Measurements from ENCODE around the gene BTRC. TPM values are rescaled to one million over a fixed set of nuclear protein-coding genes. Genes with fewer than 3 reads are reported as not detected.
A peak's percentile ranks its signal among the peaks of the same experiment; 100 is the strongest.

BTRC gene
- total and polyA plus RNA-seq, 8 donors = 4.3 to 16.4 (median 9.0) TPM

GRCh38 chr10:101562231-101562630 is 208.3 kb downstream of the BTRC start:
- DNase-seq (no peak), ATAC-seq (no peak), FAIRE-seq (no peak)
- no peaks in the 10 kb centered on the region for H3K4me1 ChIP-seq
- TF ChIP-seq, protein P1, sequence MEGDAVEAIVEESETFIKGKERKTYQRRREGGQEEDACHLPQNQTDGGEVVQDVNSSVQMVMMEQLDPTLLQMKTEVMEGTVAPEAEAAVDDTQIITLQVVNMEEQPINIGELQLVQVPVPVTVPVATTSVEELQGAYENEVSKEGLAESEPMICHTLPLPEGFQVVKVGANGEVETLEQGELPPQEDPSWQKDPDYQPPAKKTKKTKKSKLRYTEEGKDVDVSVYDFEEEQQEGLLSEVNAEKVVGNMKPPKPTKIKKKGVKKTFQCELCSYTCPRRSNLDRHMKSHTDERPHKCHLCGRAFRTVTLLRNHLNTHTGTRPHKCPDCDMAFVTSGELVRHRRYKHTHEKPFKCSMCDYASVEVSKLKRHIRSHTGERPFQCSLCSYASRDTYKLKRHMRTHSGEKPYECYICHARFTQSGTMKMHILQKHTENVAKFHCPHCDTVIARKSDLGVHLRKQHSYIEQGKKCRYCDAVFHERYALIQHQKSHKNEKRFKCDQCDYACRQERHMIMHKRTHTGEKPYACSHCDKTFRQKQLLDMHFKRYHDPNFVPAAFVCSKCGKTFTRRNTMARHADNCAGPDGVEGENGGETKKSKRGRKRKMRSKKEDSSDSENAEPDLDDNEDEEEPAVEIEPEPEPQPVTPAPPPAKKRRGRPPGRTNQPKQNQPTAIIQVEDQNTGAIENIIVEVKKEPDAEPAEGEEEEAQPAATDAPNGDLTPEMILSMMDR (IDR thresholded peaks at IDR 0.05) = no peak
- no peaks in the 10 kb centered on the region for H3K9me3 ChIP-seq
- no peaks in the 10 kb centered on the region for H3K36me3 ChIP-seq
- H3K27me3 ChIP-seq = peaks cover 0 to 8% (median 2%) of the 10 kb centered on the region in 4 donors
- H3K27ac ChIP-seq = no peak overlapping the region
- H3K4me3 ChIP-seq = no peak overlapping the region
- intact Hi-C loops (cut with DNase I) = no loop called here
- WGBS, 2 donors = 67 to 69% methylated on average over 5 of the region's 5 CpGs

DNA sequence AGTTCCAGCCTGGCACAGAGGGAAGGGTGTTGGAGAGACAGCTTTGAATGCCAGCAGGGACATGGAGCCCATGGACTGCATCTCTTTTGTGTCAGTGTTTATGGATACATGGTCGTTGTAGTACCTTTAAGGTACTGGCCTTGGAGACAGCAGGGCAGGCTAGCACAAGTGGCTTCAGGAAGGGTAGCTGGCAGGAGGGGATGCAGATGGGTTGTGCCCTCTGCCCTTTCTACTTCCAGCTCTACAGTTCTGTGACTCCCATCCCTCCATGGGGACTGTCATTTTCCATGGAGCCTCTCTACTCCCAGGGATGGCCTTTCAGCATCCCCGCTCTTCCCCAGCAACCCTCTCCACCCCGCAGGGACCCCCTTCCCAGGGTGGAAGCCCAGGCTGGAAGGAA is 209.0 kb downstream of the BTRC start:
- FAIRE-seq = no peak
- DNase-seq = peak in 1 of 6 donors; percentile 2
- H3K27me3 ChIP-seq = peaks cover 0 to 14% (median 2%) of the 10 kb centered on the region in 4 donors
- TF ChIP-seq, protein P1 (IDR thresholded peaks at IDR 0.05) = no peak
- no peaks in the 10 kb centered on the region for H3K9me3 ChIP-seq
- intact Hi-C loops (cut with DNase I) = no loop called here
- 51 to 53% methylated on average over 3 of the region's 3 CpGs for WGBS, 2 donors
- H3K4me1 ChIP-seq = no peaks in the 10 kb centered on the region
- no peak overlapping the region for H3K4me3 ChIP-seq
- H3K27ac ChIP-seq = no peak overlapping the region
- ATAC-seq = no peak
- no peaks in the 10 kb centered on the region for H3K36me3 ChIP-seq

DNA sequence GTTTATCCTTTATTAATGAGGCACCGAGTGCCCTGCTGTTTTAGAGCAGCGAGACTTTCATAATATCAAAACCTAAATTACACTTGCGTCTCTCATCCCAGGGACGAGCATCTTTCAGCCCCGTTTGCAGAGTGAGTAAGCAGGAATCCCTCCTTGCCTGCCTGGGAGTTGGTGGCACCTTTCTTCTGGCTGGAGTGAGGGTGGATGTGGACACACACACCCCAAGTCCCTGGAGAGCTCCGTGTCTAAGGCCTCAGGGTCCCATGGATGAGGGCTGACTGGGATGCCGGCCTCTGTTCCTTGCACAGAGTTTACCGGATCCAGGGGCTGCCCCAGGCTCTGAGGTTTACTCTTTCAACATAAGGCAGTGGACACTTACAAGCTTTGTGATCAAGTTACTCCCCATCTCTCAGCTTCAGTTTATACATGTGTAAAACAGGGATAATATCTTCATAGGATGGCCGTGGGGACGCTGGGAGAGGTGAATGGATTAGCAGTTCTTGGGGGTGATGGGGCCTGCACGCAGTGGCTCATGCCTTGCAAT is 209.6 kb downstream of the BTRC start:
- intact Hi-C loops (cut with DNase I) = no loop called here
- TF ChIP-seq, protein P1 (IDR thresholded peaks at IDR 0.05) = no peak
- ATAC-seq (no peak), FAIRE-seq (no peak), DNase-seq (peak in 1 of 6 donors; percentile 2)
- Histone ChIP-seq H3K9me3 (no peaks in the 10 kb centered on the region), H3K27ac (no peak overlapping the region), H3K4me3 (no peak overlapping the region), H3K27me3 (peaks cover 0 to 15% (median 2%) of the 10 kb centered on the region in 4 donors), H3K36me3 (no peaks in the 10 kb centered on the region), H3K4me1 (no peaks in the 10 kb centered on the region)
- 46 to 59% methylated on average over 11 of the region's 11 CpGs for WGBS, 2 donors

- DNase-seq = peak in 1 of 6 donors; percentile 5
- TF ChIP-seq, protein P1 (IDR thresholded peaks at IDR 0.05) = no peak
- Histone ChIP-seq H3K27me3 (peaks cover 0 to 18% (median 2%) of the 10 kb centered on the region in 4 donors), H3K36me3 (no peaks in the 10 kb centered on the region), H3K27ac (no peak overlapping the region), H3K4me1 (peaks cover 1 to 2% (median 2%) of the 10 kb centered on the region in 3 donors), H3K9me3 (no peaks in the 10 kb centered on the region), H3K4me3 (no peak overlapping the region)
- ATAC-seq = no peak
- WGBS, 2 donors = 73 to 79% methylated on average over 15 of the region's 15 CpGs
- no peak for FAIRE-seq
- intact Hi-C loops (cut with DNase I) = no loop called here
These were observed 210.6 kb downstream of the BTRC start for GRCh38 chr10:101564490-101564991.

GRCh38 chr10:101565370-101565900 is 211.5 kb downstream of the BTRC start:
- no peak overlapping the region for H3K4me3 ChIP-seq
- FAIRE-seq = no peak
- H3K9me3 ChIP-seq = no peaks in the 10 kb centered on the region
- no peaks in the 10 kb centered on the region for H3K36me3 ChIP-seq
- no peak overlapping the region for H3K27ac ChIP-seq
- DNase-seq = peak in 2 of 6 donors; percentile 3 to 4
- peaks cover 0 to 18% (median 2%) of the 10 kb centered on the region in 4 donors for H3K27me3 ChIP-seq
- peaks cover 7% of the 10 kb centered on the region in 3 donors for H3K4me1 ChIP-seq
- ATAC-seq = no peak
- intact Hi-C loops (cut with DNase I) = loop anchor here in 1 of 3 donors (5.0 kb wide), 1 partner anchor 353 kb away; no protein-coding TSS in a partner anchor
- WGBS, 2 donors = 73 to 76% methylated on average over 5 of the region's 5 CpGs
- TF ChIP-seq, protein P1 (IDR thresholded peaks at IDR 0.05) = no peak

All from pancreas (tissue), 10 donors.